SU-DHL-6 (cell line): Measurements from ENCODE around the gene PSMB8.

Source experiments
- CTCF ChIP-seq: fragments of 200-600 bp; sonication (generic); IDR thresholded peaks from one replicate; pipeline ENCODE4 v1.5.1; 2017; ENCODE audit warnings: antibody characterized with exemption, mild to moderate bottlenecking, low read length, moderate library complexity; ENCODE audit not compliant: insufficient read depth, poor library complexity, severe bottlenecking
- EZH2phosphoT487 ChIP-seq: fragments of 200-600 bp; sonication (generic), shearing (Covaris generic); conservative IDR thresholded peaks from 2 replicates; pipeline ENCODE4 v1.6.1; 2018; ENCODE audit warnings: mild to moderate bottlenecking, antibody characterized with exemption, low read length, moderate library complexity, mixed read lengths

DNA sequence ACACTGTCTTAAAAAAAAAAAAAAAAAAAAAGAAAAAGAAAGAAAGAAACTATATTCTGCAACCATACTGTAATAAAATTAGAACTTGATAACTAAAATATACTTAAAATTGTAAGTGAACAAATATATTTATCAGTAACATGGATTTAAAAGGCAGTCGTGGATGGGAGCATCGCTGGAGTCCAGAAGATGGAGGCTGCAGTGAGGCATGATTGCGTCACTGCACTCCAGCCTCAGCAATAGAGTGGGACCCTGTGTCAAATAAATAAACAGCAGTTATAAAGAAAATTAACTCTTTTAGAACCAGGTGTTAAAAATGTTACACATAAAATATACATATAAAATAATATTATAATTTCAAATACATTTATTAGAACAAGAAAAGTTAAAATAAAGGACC is 18.9 kb upstream of the PSMB8 start:
- TF ChIP-seq CTCF (no peak), EZH2phosphoT487 (no peak)
